HepG2 (cell line): ENCODE measurements around the gene LIMS2. TPM values are rescaled to one million over a fixed set of nuclear protein-coding genes. Genes with fewer than 3 reads are reported as not detected.

ENCODE experiments used
- ATAC-seq: fragments of 200-7000 bp; cut with Tn5 transposase; 3 replicates; pipeline ENCODE4 v1.9.1; 2020; ENCODE audit warnings: mild to moderate bottlenecking, moderate library complexity
- BruUV-seq: library from RNA; stranded (reverse); fragments of 400-500 nt; replicated peaks from 2 replicates; lab custom pipeline; 2021; lab: Mats Ljungman, UMichigan
- CTCF ChIA-PET: fragments of 300-600 bp; formaldehyde crosslinking; extraction: SDS; loops from one replicate; lab custom pipeline; 2021; ENCODE audit warnings: low total read pairs, inconsistent platforms, low intra/inter-chr PET ratio; lab: Yijun Ruan, JAX
- POLR2A ChIA-PET: fragments of 350-600 bp; sonication (Branson Sonifier 250); formaldehyde crosslinking; loops from one replicate; lab custom pipeline; 2020; ENCODE audit warnings: antibody characterized with exemption, inconsistent platforms; lab: Yijun Ruan, JAX
- DNase-seq: peaks from one replicate; pipeline ENCODE4 v3.0.0-alpha.2; 2015; ENCODE audit warnings: low spot score
- FAIRE-seq: peaks from 3 replicates; lab custom pipeline; 2011; peaks lifted over from hg19 to GRCh38; lab: Jason Lieb, UNC
- H2AFZ ChIP-seq: one replicate; pipeline ENCODE4 v1.6.1; 2011; ENCODE audit warnings: low read length, inconsistent platforms
- H3K27ac ChIP-seq: fragments of 300-600 bp; 3 replicates; pipeline ENCODE4 v1.8.0; 2011; ENCODE audit warnings: mixed run types, mild to moderate bottlenecking, mixed read lengths, low read length, inconsistent platforms; ENCODE audit not compliant: insufficient read depth; ENCODE audit errors: extremely low read length
- H3K27me3 ChIP-seq, 2 experiments: fragments of 200-600 bp in 1 of 2; 2 replicates in 1 of 2; 3 replicates in 1 of 2; pipeline versions ENCODE4 v1.6.0 to v1.8.0; 2011; ENCODE audit warnings: low read length in 2 of 2, mild to moderate bottlenecking in 2 of 2, moderate library complexity in 2 of 2, inconsistent platforms in 1 of 2; ENCODE audit not compliant: insufficient read depth in 2 of 2, control insufficient read depth in 1 of 2
- H3K36me3 ChIP-seq, 2 experiments: fragments of 200-600 bp in 1 of 2; replicated peaks in 1 of 2; 2 replicates in 1 of 2; 3 replicates in 1 of 2; pipeline versions ENCODE4 v1.5.1 to v1.8.0; 2011; ENCODE audit warnings: low read length in 2 of 2, inconsistent platforms in 1 of 2; ENCODE audit not compliant: insufficient read depth in 2 of 2, control insufficient read depth in 1 of 2
- H3K4me1 ChIP-seq: 2 replicates; pipeline ENCODE4 v1.5.1; 2012; ENCODE audit warnings: low read length, inconsistent platforms; ENCODE audit not compliant: insufficient read depth
- H3K4me2 ChIP-seq: 2 replicates; pipeline ENCODE4 v1.6.0; 2011; ENCODE audit warnings: low read depth, low read length, inconsistent platforms
- H3K4me3 ChIP-seq, 3 experiments: fragments of 200-600 bp in 1 of 3; sonication (generic), shearing (Covaris generic) in 1 of 3; replicated peaks in 1 of 3; 2 replicates each; pipeline ENCODE4 v1.5.1; 2011 to 2016; ENCODE audit warnings: low read length in 3 of 3, inconsistent platforms in 2 of 3, low read depth in 2 of 3, mild to moderate bottlenecking in 2 of 3, control low read depth in 1 of 3, mixed read lengths in 1 of 3; ENCODE audit not compliant: insufficient read depth in 1 of 3
- H3K79me2 ChIP-seq: one replicate; pipeline ENCODE4 v1.6.1; 2011; ENCODE audit warnings: low read length, inconsistent platforms; ENCODE audit not compliant: insufficient read depth
- H3K9ac ChIP-seq: 2 replicates; pipeline ENCODE4 v1.6.0; 2011; ENCODE audit warnings: mild to moderate bottlenecking, low read depth, low read length, inconsistent platforms; ENCODE audit not compliant: insufficient read depth
- H3K9me3 ChIP-seq: 2 replicates; pipeline ENCODE4 v1.5.1; 2012; ENCODE audit warnings: mild to moderate bottlenecking, low read length
- H4K20me1 ChIP-seq: 2 replicates; pipeline ENCODE4 v1.6.0; 2011; ENCODE audit warnings: inconsistent platforms, mild to moderate bottlenecking, low read length, moderate library complexity; ENCODE audit not compliant: insufficient read depth
- IRF9 ChIP-seq: sonication (generic); formaldehyde crosslinking; IDR thresholded peaks from 2 replicates; pipeline ENCODE4 v1.8.0; 2022; ENCODE audit warnings: missing genetic modification reagents, mild to moderate bottlenecking, borderline replicate concordance
- NFE2 ChIP-seq: sonication (generic); formaldehyde crosslinking; IDR thresholded peaks from 2 replicates; pipeline ENCODE4 v1.4.0; 2020; ENCODE audit warnings: missing genetic modification reagents
- PHF8 ChIP-seq: sonication (generic); formaldehyde crosslinking; IDR thresholded peaks from 2 replicates; pipeline ENCODE4 v1.5.0; 2020; ENCODE audit warnings: missing genetic modification reagents
- UBTF ChIP-seq: sonication (generic); formaldehyde crosslinking; IDR thresholded peaks from 2 replicates; pipeline ENCODE4 v1.4.0; 2020; ENCODE audit warnings: mild to moderate bottlenecking, missing genetic modification reagents
- ZFP91 ChIP-seq: sonication (generic); formaldehyde crosslinking; IDR thresholded peaks from 2 replicates; pipeline ENCODE4 v1.9.0; 2022; ENCODE audit warnings: missing genetic modification reagents, mild to moderate bottlenecking, borderline replicate concordance
- ZFX ChIP-seq: sonication (generic); formaldehyde crosslinking; IDR thresholded peaks from 2 replicates; pipeline ENCODE4 v1.4.0; 2020; ENCODE audit warnings: mild to moderate bottlenecking, low read depth, missing genetic modification reagents, moderate library complexity
- ZNF687 ChIP-seq: sonication (generic); formaldehyde crosslinking; IDR thresholded peaks from 2 replicates; pipeline ENCODE4 v1.5.1; 2020; ENCODE audit warnings: mild to moderate bottlenecking, missing genetic modification reagents, moderate library complexity
- ZUFSP ChIP-seq: sonication (generic); formaldehyde crosslinking; IDR thresholded peaks from 2 replicates; pipeline ENCODE4 v1.9.0; 2021; ENCODE audit warnings: missing genetic modification reagents, mild to moderate bottlenecking, borderline replicate concordance
- WGBS: methylation state at CpG from one replicate; pipeline ENCODE4 v1.1.6; 2017; ENCODE audit warnings: low lambda C conversion rate; 5-methylcytosine and 5-hydroxymethylcytosine counted together
- in situ Hi-C: cut with HindIII; loops from 2 replicates; pipeline ENCODE4 v1.10.0; 2017; ENCODE audit warnings: low pct_unique_long_range_greater_than_20kb; ENCODE audit not compliant: extremely low pct_ligation_motif_present
- intact Hi-C: fragments of 100-400 bp; cut with micrococcal nuclease; formaldehyde crosslinking; loops from one replicate; pipeline ENCODE4 v1.10.0; 2022; ENCODE audit not compliant: unreplicated experiment
- polyA plus RNA-seq, 8 experiments: library from polyadenylated mRNA; depleted of rRNA in 3 of 8; stranded (reverse) in 7 of 8; unstranded in 1 of 8; fragments of >200 nt; fragmentation: Illumina TruSeq in 4 of 8; extraction: Trizol in 4 of 8; gene quantifications; 2 replicates each; pipeline versions ENCODE4 v1.2.1 to v1.2.3, GENCODE V29; 2011 to 2016; ENCODE audit warnings: low read depth in 4 of 8, missing spikeins in 1 of 8, mixed read lengths in 1 of 8; ENCODE audit not compliant: insufficient read depth in 1 of 8
- total RNA-seq, 5 experiments: library from RNA; depleted of rRNA; stranded (reverse); fragments of >200 nt; fragmentation: Illumina TruSeq; extraction: Trizol; gene quantifications; 2 replicates each; pipeline ENCODE4 v1.2.3, GENCODE V29; 2016; ENCODE audit warnings: low read depth in 1 of 5

Gene LIMS2
- total and polyA plus RNA-seq, 2 of the 13 experiments (the other 11 are each of a cell fraction or from before 2014, with no cell fraction given): 1.0 to 1.9 TPM

GRCh38 chr2:127636248-127637235 is 38.8 kb downstream of the LIMS2 start:
- Histone ChIP-seq H2AFZ (no peak overlapping the region), H3K4me3 (no peak overlapping the region), H3K27me3 (peaks cover 27 to 82% of the 10 kb centered on the region in 2 experiments), H3K27ac (no peak overlapping the region), H4K20me1 (no peaks in the 10 kb centered on the region), H3K4me1 (peaks cover 34% of the 10 kb centered on the region), H3K79me2 (no peaks in the 10 kb centered on the region), H3K9me3 (no peaks in the 10 kb centered on the region), H3K36me3 (no peaks in the 10 kb centered on the region), H3K9ac (no peak overlapping the region), H3K4me2 (no peak overlapping the region; the same call in 1 of the 2 replicates)
- intact Hi-C loops: no loop called here
- ChIA-PET POLR2A (no interaction called here), CTCF (no interaction called here)
- TF ChIP-seq IRF9 (CRISPR knock-in tag) (no peak), ZNF687 (CRISPR knock-in tag) (peak; percentile 46), ZFP91 (CRISPR knock-in tag) (peak; percentile 13; the same call in 1 of the 2 replicates), NFE2 (CRISPR knock-in tag) (no peak), ZUFSP (CRISPR knock-in tag) (no peak), ZFX (peak; percentile 46; the same call in 1 of the 2 replicates), PHF8 (no peak), UBTF (CRISPR knock-in tag) (peak; percentile 21; the same call in 1 of the 2 replicates)
- BruUV-seq: no TSS peak
- FAIRE-seq: no peak
- WGBS: 46% methylated on average over 17 of the region's 33 CpGs
- in situ Hi-C loops: no loop called here
- ATAC-seq: peak; percentile 3; the same call in 1 of the 3 replicates
- DNase-seq: no peak
